Measurements from ENCODE around the gene COX4I2.

- TF ChIP-seq ZNF398 (tag by site-specific recombination; IDR thresholded peaks at IDR 0.05) (no peak), OSR2 (tag by site-specific recombination; IDR thresholded peaks at IDR 0.05) (no peak), ZNF654 (tag by site-specific recombination; IDR thresholded peaks at IDR 0.05; ENCODE audit: low read depth) (no peak), ZNF426 (tag by site-specific recombination; IDR thresholded peaks at IDR 0.05) (no peak), SALL2 (tag by site-specific recombination; IDR thresholded peaks at IDR 0.05; ENCODE audit: borderline replicate concordance) (no peak), ZNF830 (tag by site-specific recombination; IDR thresholded peaks at IDR 0.05; ENCODE audit: low read depth) (no peak), CTCF (tag by site-specific recombination; IDR thresholded peaks at IDR 0.05) (no peak), ZNF239 (tag by site-specific recombination; IDR thresholded peaks at IDR 0.05) (no peak), ZBTB20 (tag by site-specific recombination; IDR thresholded peaks at IDR 0.05) (no peak), YY1 (tag by site-specific recombination; IDR thresholded peaks at IDR 0.05) (no peak), ZNF488 (tag by site-specific recombination; IDR thresholded peaks at IDR 0.05) (no peak), ZNF518A (tag by site-specific recombination; conservative IDR thresholded peaks at IDR 0.05; ENCODE audit: low read depth) (no peak)
- TF ChIP-seq, protein P1, sequence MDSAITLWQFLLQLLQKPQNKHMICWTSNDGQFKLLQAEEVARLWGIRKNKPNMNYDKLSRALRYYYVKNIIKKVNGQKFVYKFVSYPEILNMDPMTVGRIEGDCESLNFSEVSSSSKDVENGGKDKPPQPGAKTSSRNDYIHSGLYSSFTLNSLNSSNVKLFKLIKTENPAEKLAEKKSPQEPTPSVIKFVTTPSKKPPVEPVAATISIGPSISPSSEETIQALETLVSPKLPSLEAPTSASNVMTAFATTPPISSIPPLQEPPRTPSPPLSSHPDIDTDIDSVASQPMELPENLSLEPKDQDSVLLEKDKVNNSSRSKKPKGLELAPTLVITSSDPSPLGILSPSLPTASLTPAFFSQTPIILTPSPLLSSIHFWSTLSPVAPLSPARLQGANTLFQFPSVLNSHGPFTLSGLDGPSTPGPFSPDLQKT (IDR thresholded peaks at IDR 0.05; ENCODE audit: borderline replicate concordance, low read depth, low read length): no peak
Observed at GRCh38 chr20:31637660-31638059, at the start of gene COX4I2.
